Spleen (tissue), 7 donors: Measurements from ENCODE around the gene KRTAP16-1.

ENCODE experiments used
- POLR2AphosphoS5 ChIP-seq, 3 donors: sonication (generic); formaldehyde crosslinking; IDR thresholded peaks; one replicate each; pipeline ENCODE4 v1.5.1; 2017; ENCODE audit warnings: antibody characterized with exemption in 3 of 3
- TF ChIP-seq, protein P1 (sequence below), 11 experiments: fragments of 200-600 bp in 7 of 11; fragments of 450-650 bp in 4 of 11; sonication (generic) in 4 of 11; IDR thresholded peaks in 8 of 11; conservative IDR thresholded peaks in 3 of 11; 1 replicate in 7 of 11; 2 replicates in 4 of 11; pipeline versions ENCODE4 v1.4.0 to v1.8.0; 2016 to 2021; ENCODE audit warnings: antibody characterized with exemption in 11 of 11, inconsistent platforms in 4 of 11, mild to moderate bottlenecking in 1 of 11
- donor health status: DM: no; HTN: no; CAD: no; lungs with moderate emphysema.
- donor health status: DM: no; HTN: no; CAD: no.
- donor health status: DM: no; HTN: no; CAD: no.

DNA sequence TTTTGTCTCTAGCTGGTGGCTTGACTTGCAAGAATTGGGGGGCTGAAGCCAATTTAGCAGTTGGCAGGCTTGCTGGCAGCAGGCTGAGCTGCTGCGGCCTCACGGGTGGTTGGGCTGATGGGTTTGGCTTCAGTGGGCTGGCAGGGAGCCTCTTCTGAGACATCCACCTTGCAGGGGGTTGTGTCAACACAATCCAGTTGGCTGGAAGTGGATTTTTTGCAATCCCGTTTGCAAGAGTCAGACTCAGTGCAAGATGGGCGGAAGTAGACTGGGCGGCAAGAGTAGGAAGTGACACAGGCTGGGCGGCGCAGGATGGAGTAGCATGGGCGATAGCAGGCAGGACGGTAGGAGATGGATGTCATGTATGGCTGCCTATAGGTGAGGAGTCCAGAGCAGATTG, 1.5 kb downstream of the KRTAP16-1 start:
- TF ChIP-seq, protein P1, sequence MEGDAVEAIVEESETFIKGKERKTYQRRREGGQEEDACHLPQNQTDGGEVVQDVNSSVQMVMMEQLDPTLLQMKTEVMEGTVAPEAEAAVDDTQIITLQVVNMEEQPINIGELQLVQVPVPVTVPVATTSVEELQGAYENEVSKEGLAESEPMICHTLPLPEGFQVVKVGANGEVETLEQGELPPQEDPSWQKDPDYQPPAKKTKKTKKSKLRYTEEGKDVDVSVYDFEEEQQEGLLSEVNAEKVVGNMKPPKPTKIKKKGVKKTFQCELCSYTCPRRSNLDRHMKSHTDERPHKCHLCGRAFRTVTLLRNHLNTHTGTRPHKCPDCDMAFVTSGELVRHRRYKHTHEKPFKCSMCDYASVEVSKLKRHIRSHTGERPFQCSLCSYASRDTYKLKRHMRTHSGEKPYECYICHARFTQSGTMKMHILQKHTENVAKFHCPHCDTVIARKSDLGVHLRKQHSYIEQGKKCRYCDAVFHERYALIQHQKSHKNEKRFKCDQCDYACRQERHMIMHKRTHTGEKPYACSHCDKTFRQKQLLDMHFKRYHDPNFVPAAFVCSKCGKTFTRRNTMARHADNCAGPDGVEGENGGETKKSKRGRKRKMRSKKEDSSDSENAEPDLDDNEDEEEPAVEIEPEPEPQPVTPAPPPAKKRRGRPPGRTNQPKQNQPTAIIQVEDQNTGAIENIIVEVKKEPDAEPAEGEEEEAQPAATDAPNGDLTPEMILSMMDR (IDR thresholded peaks at IDR 0.05 in 8 of 11, conservative IDR thresholded peaks at IDR 0.05 in 3 of 11), result no peak
- no peak for TF ChIP-seq POLR2AphosphoS5 (IDR thresholded peaks at IDR 0.05)
